T-helper 1 cell (primary cell): ENCODE measurements around the gene TBX4.

Experiments
- DNase-seq, 5 donors: peaks; one replicate each; pipeline ENCODE4 v3.0.0-alpha.2; 2012 to 2020

Gene TBX4

GRCh38 chr17:61412860-61413660, 39.2 kb upstream of the TBX4 start:
- DNase-seq = peak in 1 of 5 donors; percentile 9

- no peak for DNase-seq
These were observed 38.5 kb upstream of the TBX4 start for GRCh38 chr17:61413661-61414126.

DNA sequence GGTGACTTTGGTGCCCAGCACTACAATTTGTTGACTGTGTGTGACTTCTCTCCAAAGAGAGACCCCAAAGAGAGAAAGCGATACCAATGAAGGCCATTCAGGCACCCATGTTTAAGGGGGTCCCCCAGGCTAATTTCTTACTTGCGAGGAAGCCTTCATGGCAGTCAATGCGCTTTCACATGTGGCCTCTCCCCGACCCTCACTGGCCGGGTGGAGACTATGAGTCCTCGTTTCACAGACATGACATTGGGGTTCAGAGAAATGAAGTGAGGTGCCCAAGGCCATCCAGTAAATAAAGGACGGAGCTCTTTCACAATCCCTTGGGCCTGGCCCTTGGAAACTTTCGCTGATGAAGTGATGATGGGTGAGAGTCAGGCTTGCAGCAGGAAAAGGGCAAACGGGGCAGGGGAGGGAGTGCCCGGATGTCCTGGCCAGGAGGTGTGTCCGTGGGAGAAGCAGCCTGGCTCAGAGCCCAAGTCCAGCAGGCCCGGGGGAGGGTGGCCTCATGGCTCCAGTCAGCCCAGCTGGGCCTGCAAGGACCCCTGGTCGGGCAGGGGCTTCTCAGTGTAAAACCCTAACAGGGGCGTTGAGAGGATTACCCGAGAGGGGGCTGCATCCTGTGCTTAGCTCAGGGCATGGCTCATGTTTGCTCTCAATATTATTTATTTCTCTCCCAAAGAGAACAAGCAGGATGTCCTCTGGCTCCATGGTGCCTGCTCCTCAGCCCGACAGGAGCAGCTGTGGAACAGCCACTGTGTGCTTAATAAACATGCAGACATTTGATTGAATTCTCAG, 37.9 kb upstream of the TBX4 start:
- DNase-seq = peak in 1 of 5 donors; percentile 3

DNA sequence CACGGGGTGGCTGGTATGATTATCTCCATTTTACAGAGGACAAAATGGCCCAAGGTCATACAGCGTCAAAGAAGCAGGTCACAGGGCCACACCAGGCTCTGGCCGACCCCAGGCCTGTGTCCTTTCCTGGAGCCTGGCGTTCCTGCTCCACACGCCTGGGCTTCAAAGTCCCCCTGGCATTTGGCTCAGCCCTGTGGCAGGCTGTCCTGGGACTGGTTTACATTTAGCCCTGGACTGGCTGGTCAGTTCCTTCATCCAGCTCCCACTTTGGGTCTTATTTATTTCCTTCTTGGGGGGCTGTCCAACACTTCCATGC, 37.3 kb upstream of the TBX4 start:
- DNase-seq = no peak

- no peak for DNase-seq
These were observed 36.6 kb upstream of the TBX4 start for GRCh38 chr17:61415374-61416210.

DNA sequence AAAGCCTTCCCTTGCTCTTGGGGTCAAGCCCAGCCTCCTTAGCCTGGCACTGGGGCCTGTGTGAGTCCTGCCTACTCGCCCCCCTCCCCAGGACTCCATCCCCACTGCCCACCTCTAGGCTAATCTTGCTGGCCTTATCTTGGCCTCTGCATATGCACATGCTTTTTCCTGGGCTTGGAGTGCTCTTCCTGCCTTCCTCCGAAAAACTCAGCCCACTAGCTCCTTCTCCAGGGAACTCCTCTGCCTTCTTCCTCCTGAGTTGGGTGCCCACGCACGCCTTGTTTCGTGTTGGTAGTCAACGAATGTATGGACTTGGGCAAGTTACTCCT, 36.0 kb upstream of the TBX4 start:
- no peak for DNase-seq

GRCh38 chr17:61416540-61417363, 35.5 kb upstream of the TBX4 start:
- DNase-seq = peak in 3 of 5 donors; percentile 31 to 54 (median 48)

DNA sequence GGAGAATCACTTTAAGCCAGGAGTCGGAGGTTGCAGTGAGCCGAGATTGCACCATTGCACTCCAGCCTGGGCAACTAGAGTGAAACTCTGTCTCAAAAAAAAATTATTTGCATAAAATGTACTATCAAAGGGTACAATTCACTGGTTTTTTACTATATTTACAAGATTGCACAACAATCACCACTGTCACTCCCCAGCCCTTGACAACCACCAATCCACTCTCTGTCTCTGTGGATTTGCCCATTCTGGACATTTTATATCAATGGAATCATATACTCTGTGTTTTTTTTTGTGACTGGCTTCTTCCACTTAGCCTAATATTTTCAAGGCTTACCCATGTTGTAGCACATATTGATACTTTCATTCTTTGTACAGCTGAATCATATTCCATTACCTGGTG, 33.8 kb upstream of the TBX4 start:
- no peak for DNase-seq

GRCh38 chr17:61419496-61420046, 32.7 kb upstream of the TBX4 start:
- no peak for DNase-seq

DNA sequence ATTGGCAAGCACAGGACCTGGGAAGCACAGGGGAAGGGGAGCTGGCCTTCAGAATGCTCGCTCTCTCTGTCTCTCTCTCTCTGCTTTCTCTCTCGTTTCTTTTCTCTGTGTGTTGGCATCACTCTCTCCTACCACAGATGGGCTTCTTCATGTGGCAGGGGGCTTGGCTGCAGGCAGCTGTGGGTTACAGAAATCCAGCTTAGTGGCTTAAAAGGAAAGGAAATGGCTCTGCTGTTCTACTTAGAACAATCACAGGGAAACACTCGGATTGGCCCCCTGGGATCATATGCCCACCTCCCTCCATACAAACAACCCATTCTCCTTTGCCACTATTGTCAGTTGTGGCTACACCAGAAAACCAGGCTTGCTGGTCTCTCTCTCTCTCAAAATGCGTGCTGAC, 32.2 kb upstream of the TBX4 start:
- no peak for DNase-seq

- DNase-seq = no peak
These were observed 31.4 kb upstream of the TBX4 start for GRCh38 chr17:61420745-61421398.

- no peak for DNase-seq
These were observed 30.8 kb upstream of the TBX4 start for GRCh38 chr17:61421460-61421859.

DNA sequence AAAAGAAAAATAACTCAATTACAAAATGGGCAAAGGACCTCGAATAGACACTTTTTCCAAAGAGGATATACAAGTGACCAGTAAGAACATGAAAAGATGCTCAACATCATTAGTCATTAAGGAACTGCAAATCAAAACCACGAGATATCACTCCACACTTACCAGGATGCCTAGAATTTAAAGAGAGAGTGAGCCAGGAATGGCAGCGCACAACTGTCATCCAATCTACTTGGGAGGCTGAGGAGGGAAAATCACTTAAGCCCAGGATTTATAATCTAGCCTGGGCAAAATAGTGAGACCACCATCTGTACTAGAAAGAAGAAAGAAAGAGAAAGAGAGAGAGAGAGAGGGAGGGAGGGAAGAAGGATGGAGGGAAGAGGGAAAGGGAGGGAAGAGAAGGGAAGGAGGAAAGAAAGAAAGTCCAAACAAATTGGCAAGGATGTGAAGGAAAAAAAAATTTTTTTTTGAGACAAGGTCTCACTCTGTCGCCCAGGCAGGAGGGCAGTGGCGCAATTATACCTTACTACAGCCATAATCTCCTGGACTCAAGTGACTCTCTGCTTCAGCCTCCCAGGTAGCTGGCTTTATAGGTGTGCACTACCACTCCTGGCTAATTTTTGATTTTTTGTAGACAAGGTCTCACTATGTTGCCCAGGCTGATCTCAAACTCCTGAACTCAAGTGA, 30.0 kb upstream of the TBX4 start:
- DNase-seq = no peak

GRCh38 chr17:61422869-61423268, 29.4 kb upstream of the TBX4 start:
- no peak for DNase-seq

GRCh38 chr17:61423967-61424649, 28.1 kb upstream of the TBX4 start:
- no peak for DNase-seq

DNA sequence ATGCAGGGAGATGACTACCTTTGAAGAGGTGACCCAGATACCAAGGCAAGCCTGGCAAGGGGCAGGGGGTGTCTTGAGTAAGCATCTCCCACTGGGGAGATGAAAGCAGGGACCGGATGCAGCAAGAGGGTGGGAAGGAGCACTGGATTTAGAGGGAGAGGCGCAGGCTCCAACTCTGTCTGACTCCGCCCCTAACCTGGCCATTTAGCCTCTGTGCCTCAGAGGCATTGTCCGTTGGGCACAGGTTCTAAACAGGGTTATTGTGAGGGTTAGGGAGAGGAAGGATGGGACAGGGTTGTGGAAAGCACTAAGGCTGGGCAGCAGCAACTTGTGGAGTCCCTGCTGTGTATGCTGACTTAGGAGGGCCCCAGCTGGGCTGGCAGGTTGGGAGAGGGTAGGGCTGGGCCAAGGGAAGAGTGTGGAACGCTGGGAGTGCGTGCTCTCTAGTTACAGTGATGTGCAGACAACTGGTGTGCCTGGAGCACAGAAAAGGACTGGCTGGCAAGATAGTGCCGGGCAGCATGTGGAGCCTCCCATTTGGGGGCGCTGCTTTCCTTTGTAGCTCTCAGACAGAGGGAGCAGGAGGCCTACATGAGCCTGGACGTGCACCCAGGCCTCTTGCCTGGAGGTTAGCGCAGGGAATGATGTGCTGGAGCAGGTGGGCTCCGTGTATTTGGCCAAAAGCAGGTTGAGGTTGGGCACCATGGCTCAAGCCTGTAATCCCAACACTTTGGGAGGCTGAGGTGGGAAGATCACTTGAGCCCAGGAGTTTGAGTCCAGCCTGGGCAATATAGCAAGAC, 26.3 kb upstream of the TBX4 start:
- DNase-seq = no peak

DNA sequence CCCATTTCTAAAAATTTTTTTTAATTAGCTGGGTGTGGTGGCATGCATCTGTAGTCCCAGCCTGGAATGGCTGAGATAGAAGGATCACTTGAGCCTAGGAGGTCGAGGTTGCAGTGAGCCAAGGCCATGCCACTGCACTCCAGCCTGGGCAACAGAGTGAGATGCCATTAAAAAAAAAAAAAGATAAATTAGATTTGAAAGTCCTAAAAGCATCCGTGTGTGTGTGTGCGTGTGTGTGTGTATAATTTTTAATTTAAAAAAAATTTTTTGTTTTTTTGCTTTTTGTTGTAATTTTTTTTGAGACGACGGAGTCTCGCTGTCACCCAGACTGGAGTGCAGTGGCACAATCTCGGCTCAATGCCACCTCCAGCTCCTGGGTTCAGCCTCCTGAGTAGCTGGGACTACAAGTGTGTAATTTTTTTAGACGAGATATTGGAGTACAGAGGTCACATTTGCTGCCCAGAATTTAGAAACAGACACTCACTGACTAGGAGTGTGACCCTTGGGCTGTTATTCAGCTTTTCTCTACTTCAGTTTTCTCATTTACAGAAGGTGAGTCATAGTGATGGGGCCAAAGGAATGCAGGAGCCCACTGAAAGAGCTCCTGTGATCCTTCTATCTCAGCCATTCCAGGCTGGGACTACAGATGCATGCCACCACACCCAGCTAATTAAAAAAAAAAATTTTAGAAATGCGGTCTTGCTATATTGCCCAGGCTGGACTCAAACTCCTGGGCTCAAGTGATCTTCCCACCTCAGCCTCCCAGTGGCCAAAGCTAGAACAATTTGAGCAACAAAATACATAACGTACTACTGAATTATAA, 25.5 kb upstream of the TBX4 start:
- DNase-seq = no peak

DNA sequence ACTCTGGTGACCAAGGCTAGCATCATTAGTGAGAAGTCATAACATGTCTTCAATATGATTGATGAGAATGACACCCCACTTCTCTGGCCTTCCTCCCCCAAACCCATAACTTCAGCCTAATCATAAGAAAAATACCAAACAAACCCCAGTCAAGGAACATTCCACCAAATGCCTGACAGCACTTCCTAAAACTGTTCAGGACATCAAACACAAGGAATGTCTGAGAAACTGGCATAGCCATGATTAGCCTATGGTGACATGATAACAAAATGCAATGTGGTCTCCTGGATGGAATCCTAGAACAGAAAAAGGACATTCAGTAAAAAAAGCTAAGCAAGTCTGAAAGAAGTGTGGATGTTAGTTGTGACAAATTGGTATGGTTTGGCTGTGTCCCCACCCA, 24.7 kb upstream of the TBX4 start:
- DNase-seq = no peak

DNA sequence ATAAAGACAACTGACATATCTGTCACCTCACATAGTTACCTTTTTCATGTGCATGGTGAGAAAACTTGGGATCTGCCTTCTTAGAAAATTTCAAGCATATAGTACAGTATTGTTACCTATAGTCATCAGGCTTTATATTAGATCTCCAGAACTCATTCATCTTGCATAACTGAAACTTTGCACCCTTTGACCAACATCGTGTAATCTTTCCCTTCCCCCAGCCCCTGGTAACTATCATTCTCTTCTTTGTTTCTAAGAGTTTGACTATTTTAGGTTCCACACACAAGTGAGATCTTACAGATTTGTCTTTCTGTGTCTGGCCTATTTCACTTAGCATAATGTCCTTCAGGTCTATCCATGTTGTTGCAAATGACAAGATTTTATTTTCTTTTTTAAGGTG, 22.9 kb upstream of the TBX4 start:
- no peak for DNase-seq
